Left renal pelvis (tissue), 4 donors: Measurements from ENCODE around the gene UBE2H. TPM values are rescaled to one million over a fixed set of nuclear protein-coding genes. Genes with fewer than 3 reads are reported as not detected.
"Not testable (repeated sequence)": the region's sequence is repeated elsewhere in the genome, so short reads cannot be mapped to it uniquely, and the experiment has no call there.

Experiments
- DNase-seq, 4 donors: peaks; one replicate each; pipeline ENCODE4 v3.0.0-alpha.2; 2013; ENCODE audit warnings: low read depth in 4 of 4, low spot score in 3 of 4
- polyA plus RNA-seq, 4 donors: library from polyadenylated mRNA; unstranded; fragments of 120-200 nt; gene quantifications; one replicate each; pipeline ENCODE4 v1.2.1, GENCODE V29; 2013; ENCODE audit not compliant: insufficient read length in 4 of 4

Gene UBE2H
- polyA plus RNA-seq, 4 donors: 107 to 130 (median 121) TPM

DNA sequence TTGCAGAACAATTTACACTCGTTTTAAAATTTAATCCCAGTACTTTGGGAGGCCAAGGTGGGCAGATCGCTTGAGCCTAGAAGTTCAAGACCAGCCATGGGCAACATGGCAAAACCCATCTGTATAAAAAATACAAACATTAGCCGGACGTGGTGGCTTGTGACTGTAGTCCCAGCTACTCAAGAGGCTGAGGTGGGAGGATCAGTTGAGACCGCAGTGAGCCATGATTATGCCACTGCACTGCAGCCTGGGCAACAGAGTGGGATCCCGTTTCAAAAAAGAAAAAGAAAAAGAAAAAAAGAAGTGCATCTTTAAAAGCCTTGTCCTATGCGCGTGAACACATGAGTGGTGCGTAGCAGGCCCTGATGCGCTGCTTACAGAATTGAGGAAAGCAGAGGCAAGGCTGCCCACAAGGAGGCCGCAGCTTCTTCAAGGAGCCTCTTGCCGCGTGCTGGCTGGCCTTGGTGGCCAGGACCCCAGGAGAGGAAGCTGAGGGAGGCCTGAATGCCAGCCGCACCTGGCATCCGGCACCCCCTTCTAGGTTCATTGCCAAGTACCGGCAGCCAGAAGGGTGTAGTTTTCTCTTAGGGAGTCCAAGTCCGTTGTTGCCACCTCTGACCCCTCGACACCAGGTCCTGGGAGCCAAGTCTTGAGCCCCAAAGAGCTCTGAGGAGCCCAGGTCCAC is 124.5 kb downstream of the UBE2H start:
- no peak for DNase-seq

DNA sequence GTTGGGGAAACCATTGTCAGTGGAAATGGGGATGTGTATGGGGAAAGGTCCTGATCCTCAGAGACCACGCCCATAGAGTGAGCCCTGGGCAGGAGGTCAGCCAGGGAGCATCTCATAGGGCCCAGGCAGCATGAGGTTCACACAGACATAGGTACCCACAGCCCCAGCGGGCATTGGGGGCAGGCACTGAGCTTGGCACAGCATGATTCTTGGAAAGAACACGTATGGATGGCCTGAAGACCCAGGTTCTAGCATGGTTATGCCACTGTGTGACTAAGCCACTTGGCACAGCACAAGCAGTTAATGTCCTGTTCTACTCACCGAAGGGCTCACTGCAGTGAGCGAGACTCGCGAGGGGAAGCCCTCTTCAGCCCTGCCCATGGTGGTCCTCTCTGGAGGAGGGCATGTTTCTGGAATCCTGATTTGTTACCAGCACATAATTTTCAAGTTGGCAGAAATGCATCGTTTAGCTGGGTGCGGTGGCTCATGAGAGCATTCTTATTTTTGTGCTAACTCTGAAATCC is 125.2 kb downstream of the UBE2H start:
- DNase-seq: no peak

DNA sequence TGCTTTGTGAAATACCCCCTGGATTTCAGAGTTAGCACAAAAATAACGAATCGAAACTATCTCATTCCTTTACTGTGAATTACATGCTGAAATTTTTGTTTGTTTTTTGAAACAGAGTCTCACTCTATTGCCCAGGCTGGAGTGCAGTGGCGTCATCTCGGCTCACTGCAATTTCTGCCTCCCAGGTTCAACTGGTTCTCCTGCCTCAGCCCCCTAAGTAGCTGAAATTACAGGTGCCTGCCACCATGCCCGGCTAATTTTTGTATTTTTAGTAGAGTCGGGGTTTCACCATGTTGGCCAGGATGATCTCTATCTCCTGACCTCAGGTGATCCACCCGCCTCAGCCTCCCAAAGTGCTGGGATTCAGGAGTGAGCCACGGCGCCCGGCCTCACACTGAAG is 125.9 kb downstream of the UBE2H start:
- DNase-seq: not testable (repeated sequence)

GRCh38 chr7:129825209-129825970 is 127.4 kb downstream of the UBE2H start:
- DNase-seq: peak in 3 of 4 donors; percentile 64 to 72 (median 64)

DNA sequence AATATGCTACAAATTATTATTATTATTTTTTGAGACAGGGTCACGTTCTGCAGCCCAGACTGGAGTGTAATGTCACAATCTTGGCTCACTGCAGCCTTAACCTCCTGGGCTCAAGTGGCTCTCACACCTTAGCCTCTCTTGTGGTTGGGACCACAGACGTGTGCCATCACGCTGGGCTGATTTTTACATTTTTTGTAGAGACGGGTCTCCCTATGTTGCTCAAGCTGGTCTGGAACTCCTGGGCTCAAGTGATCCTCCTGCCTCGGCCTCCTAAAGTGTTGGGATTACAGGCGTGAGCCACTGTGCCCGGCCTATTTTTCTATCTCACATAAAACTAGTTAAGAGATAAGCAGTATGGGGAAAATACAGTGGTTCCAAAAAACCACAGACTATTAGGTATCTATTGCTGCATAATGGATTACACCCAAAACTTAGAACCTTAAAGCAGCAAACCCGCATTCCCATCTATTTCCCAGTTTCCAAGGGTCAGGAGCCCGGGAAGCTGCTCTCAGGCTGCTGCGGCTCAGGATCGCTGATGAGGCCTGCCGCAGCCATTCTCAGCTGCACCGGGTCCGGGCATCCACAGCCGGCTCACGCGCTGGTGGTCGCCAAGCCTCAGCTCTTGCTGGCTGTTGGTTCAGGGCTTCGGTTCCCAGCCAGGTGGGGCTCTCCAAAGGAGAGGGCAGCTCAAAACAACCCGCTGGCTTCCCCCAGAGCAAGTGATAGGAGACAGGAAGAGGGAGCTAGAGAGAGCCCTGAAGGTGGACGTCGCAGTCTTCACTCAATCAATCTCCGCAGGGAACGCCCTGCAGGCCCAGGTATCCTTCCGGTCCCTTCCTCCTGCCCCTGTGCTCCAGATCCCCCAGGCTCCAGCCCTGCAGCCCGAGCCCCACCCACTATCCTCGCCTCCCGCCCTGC is 128.2 kb downstream of the UBE2H start:
- no peak for DNase-seq

GRCh38 chr7:129823143-129823542 is 129.6 kb downstream of the UBE2H start:
- DNase-seq: not testable (repeated sequence)

DNA sequence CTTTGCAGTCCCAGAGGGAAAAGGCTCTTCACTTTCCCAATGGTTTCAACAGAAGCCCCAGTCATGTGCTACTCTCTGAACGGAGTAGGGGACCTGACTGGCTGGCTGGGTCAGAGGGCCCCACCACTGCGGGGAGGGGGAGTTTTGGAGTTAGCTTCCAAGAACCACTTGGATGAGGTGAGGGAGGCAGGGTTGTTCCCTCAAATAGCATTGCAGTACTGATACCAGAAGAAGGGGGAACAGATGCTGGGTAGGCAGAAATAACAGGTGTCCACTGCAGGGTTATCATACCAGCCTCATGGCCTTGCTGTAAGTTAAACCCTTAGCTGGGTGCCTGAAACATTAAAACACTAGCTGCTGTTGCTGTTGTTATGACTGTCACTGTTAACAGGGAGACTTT is 131.3 kb downstream of the UBE2H start:
- DNase-seq: no peak

GRCh38 chr7:129816742-129817141 is 136.0 kb downstream of the UBE2H start:
- DNase-seq: no peak

DNA sequence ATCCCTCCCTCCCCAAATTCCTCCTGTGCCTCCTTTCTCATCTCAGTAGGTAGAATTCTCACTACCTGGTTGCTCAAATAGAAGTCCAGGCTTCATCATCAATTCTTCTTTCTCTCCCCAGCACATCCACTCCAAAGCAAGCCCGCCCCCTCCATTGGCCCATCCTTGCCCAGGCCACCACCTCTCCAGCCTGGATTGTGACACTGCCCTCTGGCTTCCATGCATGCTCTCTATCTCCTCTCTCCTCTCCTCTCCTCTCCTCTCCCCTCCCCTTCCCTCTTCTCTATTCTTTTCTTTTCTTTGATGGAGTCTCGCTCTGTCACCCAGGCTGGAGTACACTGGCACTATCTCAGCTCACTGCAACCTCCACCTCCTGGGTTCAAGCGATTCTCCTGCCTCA is 144.9 kb downstream of the UBE2H start:
- DNase-seq: no peak

DNA sequence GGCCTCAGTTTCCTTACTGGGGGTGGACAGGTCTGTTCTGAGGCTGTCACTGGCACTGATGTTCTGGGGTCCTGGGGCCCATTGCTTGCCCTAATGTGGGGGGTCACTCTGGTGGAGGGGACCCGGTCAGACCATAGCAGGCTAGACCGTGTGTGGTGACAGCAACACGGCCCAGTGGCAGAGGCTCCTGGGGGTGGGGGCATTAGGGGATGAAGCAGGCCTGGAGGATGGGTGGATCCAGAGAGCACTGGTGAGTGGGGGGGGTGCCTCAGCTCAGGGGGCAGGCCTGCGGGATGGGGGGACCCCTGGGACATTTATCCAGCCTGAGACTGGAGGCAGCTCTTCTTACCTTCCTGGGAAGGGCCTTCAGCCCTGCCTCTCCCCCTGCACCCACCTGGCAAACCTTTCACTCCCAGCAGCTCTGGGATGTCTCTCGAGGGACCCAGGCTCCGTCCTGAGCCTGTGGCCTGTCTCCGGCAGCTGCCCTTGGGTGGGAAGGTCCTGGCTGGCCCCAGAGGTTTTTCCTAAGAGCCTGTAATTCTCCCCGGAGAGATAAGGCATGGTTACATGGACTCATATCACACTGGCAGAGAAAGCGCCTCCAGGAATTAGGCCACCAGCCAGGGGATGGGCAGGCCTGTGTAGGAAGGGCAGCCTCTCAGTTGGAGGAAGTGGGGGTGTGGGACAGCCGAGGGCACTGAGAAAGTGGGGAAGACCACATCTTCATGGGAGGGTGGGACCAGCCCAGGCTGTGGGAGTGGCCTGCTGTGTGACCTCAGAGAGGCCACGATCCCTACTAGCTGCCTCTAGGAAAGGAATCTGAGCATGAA is 147.7 kb downstream of the UBE2H start:
- DNase-seq: no peak

- DNase-seq: no peak
These were observed 148.5 kb downstream of the UBE2H start for GRCh38 chr7:129804111-129804889.

DNA sequence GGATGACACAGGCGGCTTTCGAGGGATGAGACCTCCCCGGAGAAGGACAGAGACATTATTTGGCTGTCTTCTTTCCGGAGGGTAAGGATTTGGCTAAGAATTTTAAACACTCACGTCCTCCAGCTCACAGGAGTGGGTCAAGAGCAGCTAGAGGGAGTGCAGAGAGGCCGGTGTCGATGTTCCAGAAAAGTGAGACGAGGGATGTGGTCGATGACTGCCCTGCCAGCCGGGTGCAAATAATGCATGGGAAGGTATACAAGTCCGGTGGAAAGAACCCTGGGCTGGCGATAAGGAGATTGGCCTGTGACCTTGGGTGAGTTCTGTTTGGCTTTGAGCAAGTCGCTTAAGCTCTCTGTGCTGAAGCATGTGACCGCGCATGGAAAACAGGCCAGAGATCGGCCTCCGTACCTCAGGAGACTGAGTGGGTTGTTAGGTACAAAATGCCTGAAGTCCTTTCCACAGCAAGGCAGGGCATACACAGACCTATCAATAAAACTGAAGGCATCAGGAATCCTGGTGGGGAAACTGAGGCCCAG is 149.1 kb downstream of the UBE2H start:
- no peak for DNase-seq

DNA sequence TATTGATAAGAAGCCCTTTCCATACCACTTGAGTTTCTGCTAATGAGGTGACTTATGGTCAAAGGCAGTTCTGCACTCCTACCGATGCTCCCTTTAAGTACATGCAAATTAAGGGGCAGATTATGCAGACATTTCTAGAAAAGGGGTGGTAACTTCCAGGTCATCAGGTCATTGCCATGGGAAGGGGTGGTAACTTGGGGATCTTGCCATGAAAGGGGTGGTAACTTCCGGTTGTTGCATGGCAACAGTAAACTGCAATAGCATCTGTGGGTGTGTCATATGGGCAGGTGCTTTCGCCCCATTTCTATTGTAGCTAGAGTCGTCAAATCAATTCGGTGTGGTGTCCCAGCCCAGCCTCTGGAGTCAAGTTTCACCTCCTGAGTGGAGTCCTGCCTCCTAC is 150.9 kb downstream of the UBE2H start:
- no peak for DNase-seq

DNA sequence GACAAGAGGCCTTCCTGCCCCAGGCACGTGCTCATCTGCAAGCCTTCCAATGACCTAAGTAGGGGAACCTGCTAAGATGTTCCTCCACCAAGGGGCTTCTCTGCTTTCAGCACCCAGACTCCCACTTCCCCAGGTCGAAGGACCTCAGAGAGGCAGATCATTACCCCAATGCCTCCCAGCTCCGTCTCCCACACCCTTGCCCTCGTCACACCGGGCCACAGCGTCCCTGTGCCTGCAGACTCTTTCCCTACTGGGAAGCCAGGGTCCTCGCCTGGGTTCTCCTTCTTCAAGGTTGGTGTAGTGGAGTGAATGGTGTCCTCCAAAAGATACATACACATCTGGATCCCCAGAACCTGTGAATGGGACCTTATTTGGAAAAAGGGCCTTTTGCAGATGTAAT is 151.9 kb downstream of the UBE2H start:
- no peak for DNase-seq

DNA sequence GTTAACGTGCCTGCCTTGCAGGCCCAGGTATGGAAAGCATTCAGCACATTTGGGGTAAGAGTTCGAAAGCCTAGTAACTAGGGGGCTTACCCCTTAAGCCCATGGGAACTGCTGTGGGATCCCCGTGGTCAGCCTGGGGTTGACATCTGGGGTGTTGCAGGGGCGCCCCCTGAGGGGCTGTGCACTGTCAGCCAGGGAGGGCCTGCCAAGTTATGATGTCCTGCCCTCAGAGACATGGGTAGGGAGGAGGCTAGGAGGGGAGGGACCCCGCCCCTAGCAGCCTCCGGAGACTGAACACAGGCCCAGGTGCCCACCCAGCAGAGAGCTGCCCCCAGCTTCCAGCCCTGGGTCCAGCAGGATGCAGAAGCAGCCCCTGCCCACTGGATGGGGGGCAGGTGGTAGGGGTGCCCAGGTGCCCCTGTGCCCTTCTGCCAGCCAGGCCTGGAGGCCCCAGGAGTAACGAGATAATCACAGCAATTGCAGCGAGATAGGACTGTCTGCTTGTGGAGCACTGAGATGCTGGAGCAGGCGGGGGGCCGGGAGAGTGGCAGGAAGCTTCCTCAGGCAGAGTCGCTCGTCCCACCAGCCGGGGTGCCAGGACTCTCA is 153.3 kb downstream of the UBE2H start:
- DNase-seq: no peak

DNA sequence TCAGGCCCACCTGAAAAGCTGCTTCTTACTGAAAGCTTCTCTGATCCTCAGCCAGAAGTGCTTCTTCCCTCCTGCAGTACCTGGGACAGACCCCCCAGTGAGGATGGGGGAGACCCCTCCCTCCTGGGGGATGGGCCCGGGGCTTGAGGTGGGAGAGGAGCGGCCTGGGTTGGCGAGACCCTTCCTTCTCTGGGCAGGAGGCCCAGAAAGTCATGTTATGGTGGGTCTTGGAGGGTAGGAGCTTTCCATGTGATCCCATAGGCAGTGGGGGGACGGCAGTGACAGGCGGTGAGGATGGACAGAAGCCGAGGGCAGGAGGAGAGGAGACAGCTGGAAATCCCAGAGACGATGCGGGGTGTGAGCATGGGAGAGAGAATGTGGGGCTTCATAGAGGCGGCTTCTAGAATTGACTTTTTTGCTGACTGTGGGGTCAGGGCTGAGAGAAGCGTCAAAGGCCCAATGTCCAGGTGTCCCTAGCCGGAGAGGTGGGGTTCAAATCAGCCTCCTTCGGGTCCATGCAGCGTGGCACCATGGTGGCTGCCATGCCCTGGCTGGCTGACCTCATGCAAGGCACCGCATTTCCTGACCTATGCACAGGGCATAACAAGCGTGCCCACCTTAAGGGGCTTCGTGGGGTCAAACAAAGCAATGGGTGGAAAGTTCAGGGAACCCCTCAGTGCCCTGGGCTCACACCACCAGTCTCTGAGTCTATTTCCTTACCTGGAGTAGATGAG is 154.0 kb downstream of the UBE2H start:
- DNase-seq: no peak

GRCh38 chr7:129797214-129797789 is 155.5 kb downstream of the UBE2H start:
- DNase-seq: no peak
